Endothelial cell of umbilical vein (primary cell): ENCODE measurements around the gene CFP. TPM values are rescaled to one million over a fixed set of nuclear protein-coding genes. Genes with fewer than 3 reads are reported as not detected.

Experiments used
- BruUV-seq: library from RNA; stranded (reverse); fragments of 400-500 nt; replicated peaks from 2 replicates; lab custom pipeline; 2021; lab: Mats Ljungman, UMichigan
- CTCF ChIA-PET: fragments of 300-600, 350-600 bp; sonication (Branson Sonifier 250); formaldehyde crosslinking; loops from one replicate; lab custom pipeline; 2021; ENCODE audit warnings: antibody characterized with exemption, inconsistent platforms; lab: Charles Lee
- POLR2A ChIA-PET: fragments of 300-600, 350-600 bp; sonication (Branson Sonifier 250); formaldehyde crosslinking; loops from one replicate; lab custom pipeline; 2021; ENCODE audit warnings: antibody characterized with exemption, inconsistent platforms; lab: Charles Lee
- DNase-seq: peaks from one replicate; pipeline ENCODE4 v3.0.0-alpha.2; 2011; ENCODE audit warnings: low read depth, low spot score
- FAIRE-seq: peaks from 2 replicates; lab custom pipeline; 2011; peaks lifted over from hg19 to GRCh38; lab: Jason Lieb, UNC
- H2AFZ ChIP-seq: 2 replicates; pipeline ENCODE4 v1.6.0; 2012; ENCODE audit warnings: low read depth, low read length, control low read depth, inconsistent platforms
- H3K27ac ChIP-seq: 2 replicates; pipeline ENCODE4 v1.5.1; 2011; ENCODE audit warnings: low read depth, mild to moderate bottlenecking, control low read depth, low read length, moderate library complexity; ENCODE audit not compliant: insufficient read depth
- H3K27me3 ChIP-seq, 2 experiments: 2 replicates each; pipeline versions ENCODE4 v1.6.0 to v1.6.1; 2011; ENCODE audit warnings: low read length in 2 of 2, mixed read lengths in 1 of 2; ENCODE audit not compliant: control insufficient read depth in 2 of 2, insufficient read depth in 2 of 2
- H3K36me3 ChIP-seq, 2 experiments: 2 replicates in 1 of 2; 3 replicates in 1 of 2; pipeline ENCODE4 v1.5.1; 2011; ENCODE audit warnings: low read length in 2 of 2, mild to moderate bottlenecking in 1 of 2, moderate library complexity in 1 of 2; ENCODE audit not compliant: control insufficient read depth in 2 of 2, insufficient read depth in 2 of 2; ENCODE audit errors: extremely low read depth in 1 of 2
- H3K4me1 ChIP-seq: 3 replicates; pipeline ENCODE4 v1.5.1; 2011; ENCODE audit warnings: mild to moderate bottlenecking, low read length; ENCODE audit not compliant: control insufficient read depth, insufficient read depth; ENCODE audit errors: extremely low read depth
- H3K4me2 ChIP-seq: 2 replicates; pipeline ENCODE4 v1.6.1; 2011; ENCODE audit warnings: low read length, control low read depth, mixed read lengths; ENCODE audit not compliant: insufficient read depth
- H3K4me3 ChIP-seq, 3 experiments: fragments of 200-600 bp in 1 of 3; sonication (generic), shearing (Covaris generic) in 1 of 3; replicated peaks in 1 of 3; 2 replicates each; pipeline ENCODE4 v1.5.1; 2011 to 2016; ENCODE audit warnings: control low read depth in 3 of 3, low read length in 3 of 3, mild to moderate bottlenecking in 2 of 3, inconsistent platforms in 1 of 3, low read depth in 1 of 3, moderate library complexity in 1 of 3; ENCODE audit not compliant: insufficient read depth in 1 of 3
- H3K79me2 ChIP-seq: 2 replicates; pipeline ENCODE4 v1.6.0; 2012; ENCODE audit warnings: low read length, inconsistent platforms; ENCODE audit not compliant: control insufficient read depth, insufficient read depth
- H3K9ac ChIP-seq: replicated peaks from 2 replicates; pipeline ENCODE3; 2011; ENCODE audit warnings: low read length, control low read depth; ENCODE audit not compliant: insufficient read depth; ENCODE audit errors: extremely low read depth
- H3K9me1 ChIP-seq: replicated peaks from 3 replicates; pipeline ENCODE4 v1.6.0; 2011; ENCODE audit warnings: mild to moderate bottlenecking, low read length; ENCODE audit not compliant: control insufficient read depth, insufficient read depth; ENCODE audit errors: extremely low read depth
- H3K9me3 ChIP-seq: replicated peaks from 2 replicates; pipeline ENCODE4 v1.5.1; 2012; ENCODE audit warnings: low read length, inconsistent platforms; ENCODE audit not compliant: control insufficient read depth, insufficient read depth
- H4K20me1 ChIP-seq: replicated peaks from 2 replicates; pipeline ENCODE3; 2011; ENCODE audit warnings: mild to moderate bottlenecking, low read length; ENCODE audit not compliant: control insufficient read depth, insufficient read depth; ENCODE audit errors: extremely low read depth
- CTCF ChIP-seq, 2 donors: IDR thresholded peaks; 1 replicate in 1 of 2; 2 replicates in 1 of 2; pipeline ENCODE4 v1.5.1; 2011; ENCODE audit warnings: low read length in 2 of 2, mild to moderate bottlenecking in 2 of 2, moderate library complexity in 2 of 2, control low read depth in 1 of 2, inconsistent platforms in 1 of 2, low read depth in 1 of 2; ENCODE audit not compliant: insufficient read depth in 1 of 2; ENCODE audit errors: extremely low read depth in 1 of 2
- EZH2 ChIP-seq: IDR thresholded peaks from 2 replicates; pipeline ENCODE4 v1.6.1; 2012; ENCODE audit warnings: borderline replicate concordance, low read depth, mild to moderate bottlenecking, moderate library complexity, low read length, inconsistent platforms; ENCODE audit not compliant: severe bottlenecking
- FOS ChIP-seq: IDR thresholded peaks from 2 replicates; pipeline ENCODE4 v1.6.1; 2011; ENCODE audit warnings: mild to moderate bottlenecking, low read length, moderate library complexity, borderline replicate concordance; ENCODE audit not compliant: insufficient read depth
- GATA2 ChIP-seq: IDR thresholded peaks from 2 replicates; pipeline ENCODE4 v1.7.0; 2011; ENCODE audit warnings: low read depth, mild to moderate bottlenecking, moderate library complexity, mixed read lengths, low read length; ENCODE audit not compliant: insufficient read length, insufficient read depth
- JUN ChIP-seq: IDR thresholded peaks from 2 replicates; pipeline ENCODE4 v1.6.1; 2011; ENCODE audit warnings: borderline replicate concordance, low read depth; ENCODE audit not compliant: insufficient read length, insufficient read depth
- MAX ChIP-seq: IDR thresholded peaks from 2 replicates; pipeline ENCODE4 v1.6.1; 2011; ENCODE audit not compliant: insufficient read depth, insufficient read length
- MYC ChIP-seq: IDR thresholded peaks from one replicate; pipeline ENCODE4 v1.6.1; 2011; ENCODE audit warnings: mild to moderate bottlenecking, low read depth, low read length
- POLR2A ChIP-seq: IDR thresholded peaks from 2 replicates; pipeline ENCODE4 v1.6.1; 2012; ENCODE audit warnings: low read depth, mild to moderate bottlenecking, control low read depth, low read length
- POLR2AphosphoS5 ChIP-seq: IDR thresholded peaks from 2 replicates; pipeline ENCODE4 v1.6.1; 2012; ENCODE audit warnings: low read depth, mild to moderate bottlenecking, control low read depth, low read length, moderate library complexity; ENCODE audit not compliant: insufficient read depth
- dilution Hi-C: fragments of 300-500 bp; cut with MboI; formaldehyde crosslinking; loops from one replicate; pipeline ENCODE4 v1.15.0; 2019; ENCODE audit warnings: low sequenced_read_pairs; ENCODE audit not compliant: extremely low pct_ligation_motif_present
- intact Hi-C: fragments of 100-400 bp; cut with micrococcal nuclease; formaldehyde crosslinking; loops from one replicate; pipeline ENCODE4 v1.10.0; 2022
- polyA plus RNA-seq, 4 experiments: library from polyadenylated mRNA; depleted of rRNA in 3 of 4; stranded (reverse) in 3 of 4; unstranded in 1 of 4; fragments of >200 nt; gene quantifications; 2 replicates each; pipeline versions ENCODE4 v1.2.1 to v1.2.3, GENCODE V29; 2011 to 2012; ENCODE audit warnings: missing spikeins in 1 of 4
- total RNA-seq: library from RNA; stranded (reverse); gene quantifications from 2 replicates; pipeline ENCODE4 v1.2.3, GENCODE V29; 2021

The CFP gene
- total and polyA plus RNA-seq, 2 donors (not counting 3 experiments of a cell fraction or from before 2014, with no cell fraction given), result 0.69 to 1.00 TPM

- intact Hi-C loops (loop anchor here (5.0 kb wide), 2 partner anchors 53 to 443 kb away; partner anchors contain the start of genes TIMP1 and UBA1), dilution Hi-C loops (no loop called here)
- BruUV-seq, result no TSS peak
- FAIRE-seq (no peak), DNase-seq (no peak)
- ChIA-PET CTCF (no interaction called here), POLR2A (no interaction called here)
- H3K9me3 ChIP-seq, result no peaks in the 10 kb centered on the region
- H3K4me2 ChIP-seq, result no peak overlapping the region
- no peaks in the 10 kb centered on the region for H3K27me3 ChIP-seq
- no peak overlapping the region for H2AFZ ChIP-seq
- no peak for TF ChIP-seq CTCF (IDR thresholded peaks at IDR 0.05; ENCODE audit: extremely low read depth in 1 of 2, insufficient read depth in 1 of 2, low read depth in 1 of 2, low read length in 2 of 2)
- TF ChIP-seq FOS, result no peak
- no peak for TF ChIP-seq GATA2
- no peak for TF ChIP-seq JUN
- no peak for TF ChIP-seq POLR2A
- TF ChIP-seq POLR2AphosphoS5, result no peak
- TF ChIP-seq MAX, result no peak
- no peak for TF ChIP-seq EZH2
- no peak for TF ChIP-seq MYC
- H3K79me2 ChIP-seq, result no peaks in the 10 kb centered on the region
- no peaks in the 10 kb centered on the region for H4K20me1 ChIP-seq
- H3K4me1 ChIP-seq, result peaks cover 4% of the 10 kb centered on the region
- no peak overlapping the region for H3K4me3 ChIP-seq
- H3K9me1 ChIP-seq, result no peaks in the 10 kb centered on the region
- no peak overlapping the region for H3K9ac ChIP-seq
- H3K36me3 ChIP-seq, result peaks cover 0 to 10% of the 10 kb centered on the region in 2 experiments
- no peak overlapping the region for H3K27ac ChIP-seq
Observed at GRCh38 chrX:47634871-47635575, 5.3 kb upstream of the CFP start.
